GM12878 (cell line): Measurements from ENCODE around the gene SNX32. TPM values are rescaled to one million over a fixed set of nuclear protein-coding genes. Genes with fewer than 3 reads are reported as not detected.

Experiments used
- ATAC-seq: fragments of 200-7000 bp; cut with Tn5 transposase; 3 replicates; pipeline ENCODE4 v1.9.1; 2020; ENCODE audit warnings: mild to moderate bottlenecking, moderate library complexity
- BruUV-seq: library from RNA; stranded (reverse); fragments of 400-500 nt; replicated peaks from 2 replicates; lab custom pipeline; 2021; lab: Mats Ljungman, UMichigan
- CTCF ChIA-PET: fragments of 300-600 bp; sonication (Branson Sonifier 250); formaldehyde crosslinking; extraction: SDS; loops from one replicate; lab custom pipeline; 2021; ENCODE audit warnings: inconsistent platforms; lab: Yijun Ruan, JAX
- POLR2A ChIA-PET: fragments of 350-600 bp; formaldehyde crosslinking; extraction: SDS; loops from one replicate; lab custom pipeline; 2021; ENCODE audit warnings: inconsistent platforms; lab: Charles Lee
- RAD21 ChIA-PET: fragments of 300-600 bp; sonication (Branson Sonifier 250); formaldehyde crosslinking; loops from one replicate; lab custom pipeline; 2023; ENCODE audit warnings: antibody characterized with exemption; ENCODE audit not compliant: unreplicated experiment; lab: Charles Lee
- SMC1A ChIA-PET: fragments of 300-600 bp; sonication (Branson Sonifier 250); formaldehyde crosslinking; loops from one replicate; lab custom pipeline; 2023; ENCODE audit not compliant: unreplicated experiment, uncharacterized antibody; lab: Charles Lee
- DNase-seq: peaks from one replicate; pipeline ENCODE4 v3.0.0-alpha.2; 2011; ENCODE audit warnings: low read depth, low spot score
- FAIRE-seq: peaks from 3 replicates; lab custom pipeline; 2011; peaks lifted over from hg19 to GRCh38; lab: Jason Lieb, UNC
- H2AFZ ChIP-seq: 2 replicates; pipeline ENCODE4 v1.6.0; 2011; ENCODE audit warnings: low read depth, low read length, control low read depth; ENCODE audit not compliant: control insufficient read depth
- H3K27ac ChIP-seq: 2 replicates; pipeline ENCODE4 v1.5.1; 2011; ENCODE audit warnings: control low read depth; ENCODE audit not compliant: control insufficient read depth, insufficient read depth
- H3K27me3 ChIP-seq, 2 experiments: replicated peaks in 1 of 2; 2 replicates each; pipeline versions ENCODE4 v1.6.0 to v1.6.1; 2011; ENCODE audit warnings: low read length in 1 of 2; ENCODE audit not compliant: control insufficient read depth in 2 of 2, insufficient read depth in 2 of 2
- H3K36me3 ChIP-seq, 2 experiments: 2 replicates each; pipeline ENCODE4 v1.5.1; 2011; ENCODE audit warnings: low read length in 1 of 2; ENCODE audit not compliant: control insufficient read depth in 2 of 2, insufficient read depth in 2 of 2
- H3K4me1 ChIP-seq: 2 replicates; pipeline ENCODE4 v1.6.1; 2011; ENCODE audit warnings: mild to moderate bottlenecking, low read length, moderate library complexity, mixed read lengths; ENCODE audit not compliant: control insufficient read depth, insufficient read depth
- H3K4me2 ChIP-seq: 2 replicates; pipeline ENCODE4 v1.6.0; 2011; ENCODE audit warnings: control low read depth; ENCODE audit not compliant: control insufficient read depth, insufficient read depth
- H3K4me3 ChIP-seq: fragments of 200-600 bp; sonication (generic); 2 replicates; pipeline ENCODE4 v1.5.1; 2016
- H3K79me2 ChIP-seq: 2 replicates; pipeline ENCODE4 v1.6.0; 2011; ENCODE audit warnings: low read length; ENCODE audit not compliant: control insufficient read depth, insufficient read depth
- H3K9ac ChIP-seq: 2 replicates; pipeline ENCODE4 v1.8.0; 2011; ENCODE audit warnings: low read length, control low read depth, mixed read lengths; ENCODE audit not compliant: control insufficient read depth, insufficient read depth
- H3K9me3 ChIP-seq: replicated peaks from 3 replicates; pipeline ENCODE4 v1.5.1; 2011; ENCODE audit warnings: mild to moderate bottlenecking, low read length; ENCODE audit not compliant: control insufficient read depth, insufficient read depth
- H4K20me1 ChIP-seq: 2 replicates; pipeline ENCODE4 v1.6.0; 2011; ENCODE audit not compliant: control insufficient read depth, insufficient read depth
- BACH1 ChIP-seq: fragments of 450-650 bp; IDR thresholded peaks from 2 replicates; pipeline ENCODE4 v1.6.1; 2017; ENCODE audit warnings: mild to moderate bottlenecking, borderline replicate concordance
- BHLHE40 ChIP-seq, 2 experiments: fragments of 450-650 bp in 1 of 2; IDR thresholded peaks; 2 replicates each; pipeline ENCODE4 v1.6.1; 2011 to 2017; ENCODE audit warnings: low read depth in 2 of 2, borderline replicate concordance in 1 of 2, improper control_type of control experiment in 1 of 2, low read length in 1 of 2, mild to moderate bottlenecking in 1 of 2
- BMI1 ChIP-seq: fragments of 450-650 bp; IDR thresholded peaks from 2 replicates; pipeline ENCODE4 v1.6.1; 2016; ENCODE audit warnings: mild to moderate bottlenecking, moderate library complexity, borderline replicate concordance
- CBFB ChIP-seq: IDR thresholded peaks from 2 replicates; pipeline ENCODE4 v1.6.1; 2016; ENCODE audit warnings: antibody characterized with exemption, low read depth
- CEBPB ChIP-seq, 2 experiments: fragments of 150-350 bp in 1 of 2; IDR thresholded peaks; 2 replicates each; pipeline ENCODE4 v1.6.1; 2012 to 2014; ENCODE audit warnings: low read depth in 2 of 2, low read length in 2 of 2, borderline replicate concordance in 1 of 2, inconsistent platforms in 1 of 2
- EZH2 ChIP-seq: IDR thresholded peaks from 2 replicates; pipeline ENCODE4 v1.6.1; 2012; ENCODE audit warnings: low read depth, mild to moderate bottlenecking, control low read depth, inconsistent platforms, low read length, borderline replicate concordance; ENCODE audit not compliant: control insufficient read depth
- HDAC6 ChIP-seq: fragments of 200-600 bp; sonication (generic); IDR thresholded peaks from one replicate; pipeline ENCODE4 v1.8.0; 2017; ENCODE audit warnings: antibody characterized with exemption; ENCODE audit not compliant: unreplicated experiment
- IRF4 ChIP-seq: IDR thresholded peaks from 2 replicates; pipeline ENCODE4 v1.6.1; 2011; ENCODE audit warnings: low read depth, low read length
- JUNB ChIP-seq: IDR thresholded peaks from 2 replicates; pipeline ENCODE4 v1.6.1; 2016; ENCODE audit warnings: antibody characterized with exemption, mild to moderate bottlenecking
- MEF2A ChIP-seq: IDR thresholded peaks from 2 replicates; pipeline ENCODE4 v1.6.1; 2011; ENCODE audit warnings: low read depth, mild to moderate bottlenecking, low read length, moderate library complexity; ENCODE audit not compliant: insufficient read depth
- RFX5 ChIP-seq: IDR thresholded peaks from 2 replicates; pipeline ENCODE4 v1.6.1; 2011; ENCODE audit warnings: low read depth, low read length, improper control_type of control experiment
- SIN3A ChIP-seq: IDR thresholded peaks from 2 replicates; pipeline ENCODE4 v1.6.1; 2012; ENCODE audit warnings: low read depth, low read length, improper control_type of control experiment
- SMAD1 ChIP-seq: fragments of 450-650 bp; IDR thresholded peaks from 2 replicates; pipeline ENCODE4 v1.6.1; 2018; ENCODE audit warnings: mild to moderate bottlenecking, low read depth; ENCODE audit not compliant: partially characterized antibody
- WGBS: methylation state at CpG from one replicate; pipeline ENCODE4 v1.1.6; 2016; ENCODE audit warnings: low lambda C conversion rate; ENCODE audit not compliant: insufficient replicate concordance, insufficient coverage; ENCODE audit errors: missing lambda C conversion rate; 5-methylcytosine and 5-hydroxymethylcytosine counted together
- in situ Hi-C: fragments of 300-500 bp; cut with MboI; formaldehyde crosslinking; loops from 9 replicates; pipeline ENCODE4 v1.14.3; 2018; ENCODE audit warnings: mixed read lengths
- intact Hi-C: fragments of 100-400 bp; cut with micrococcal nuclease; formaldehyde crosslinking; loops from one replicate; pipeline ENCODE4 v1.14.2; 2022; ENCODE audit not compliant: unreplicated experiment
- polyA plus RNA-seq, 11 experiments: library from polyadenylated mRNA; depleted of rRNA in 4 of 11; unstranded in 6 of 11; stranded (reverse) in 5 of 11; fragments of >200 nt; fragmentation: Nextera tagmentation in 4 of 11; fragmentation: Illumina TruSeq in 1 of 11; extraction: Ambion mirVana in 4 of 11; extraction: Trizol in 1 of 11; gene quantifications; 1 replicate in 1 of 11; 2 replicates in 10 of 11; pipeline versions ENCODE4 v1.2.1 to v1.2.3, GENCODE V29; 2011 to 2016; ENCODE audit warnings: inconsistent platforms in 2 of 11, missing spikeins in 2 of 11, low read depth in 1 of 11
- total RNA-seq, 4 experiments: library from RNA; depleted of rRNA in 3 of 4; stranded (reverse); fragments of >200 nt in 3 of 4; fragmentation: Illumina TruSeq in 1 of 4; extraction: Trizol in 1 of 4; gene quantifications; 2 replicates each; pipeline versions ENCODE4 v1.2.1 to v1.2.3, GENCODE V29; 2013 to 2021
- TF ChIP-seq, protein P1 (sequence below): fragments of 150-350 bp; IDR thresholded peaks from 2 replicates; pipeline ENCODE4 v1.6.1; 2016; ENCODE audit warnings: low read depth, low read length
- TF ChIP-seq, protein P2 (sequence below): IDR thresholded peaks from 2 replicates; pipeline ENCODE4 v1.6.1; 2011; ENCODE audit warnings: borderline replicate concordance, low read depth, mild to moderate bottlenecking, moderate library complexity, mixed read lengths, low read length; ENCODE audit not compliant: insufficient read depth; ENCODE audit errors: extremely low read length
- TF ChIP-seq, protein P3 (sequence below): IDR thresholded peaks from 2 replicates; pipeline ENCODE4 v1.6.1; 2012; ENCODE audit warnings: low read depth, low read length, improper control_type of control experiment

SNX32 gene
- total and polyA plus RNA-seq, 10 of the 15 experiments (the other 5 are each of a cell fraction or from before 2014, with no cell fraction given) = 0.04 to 1.5 (median 0.11) TPM; not detected in 1

DNA sequence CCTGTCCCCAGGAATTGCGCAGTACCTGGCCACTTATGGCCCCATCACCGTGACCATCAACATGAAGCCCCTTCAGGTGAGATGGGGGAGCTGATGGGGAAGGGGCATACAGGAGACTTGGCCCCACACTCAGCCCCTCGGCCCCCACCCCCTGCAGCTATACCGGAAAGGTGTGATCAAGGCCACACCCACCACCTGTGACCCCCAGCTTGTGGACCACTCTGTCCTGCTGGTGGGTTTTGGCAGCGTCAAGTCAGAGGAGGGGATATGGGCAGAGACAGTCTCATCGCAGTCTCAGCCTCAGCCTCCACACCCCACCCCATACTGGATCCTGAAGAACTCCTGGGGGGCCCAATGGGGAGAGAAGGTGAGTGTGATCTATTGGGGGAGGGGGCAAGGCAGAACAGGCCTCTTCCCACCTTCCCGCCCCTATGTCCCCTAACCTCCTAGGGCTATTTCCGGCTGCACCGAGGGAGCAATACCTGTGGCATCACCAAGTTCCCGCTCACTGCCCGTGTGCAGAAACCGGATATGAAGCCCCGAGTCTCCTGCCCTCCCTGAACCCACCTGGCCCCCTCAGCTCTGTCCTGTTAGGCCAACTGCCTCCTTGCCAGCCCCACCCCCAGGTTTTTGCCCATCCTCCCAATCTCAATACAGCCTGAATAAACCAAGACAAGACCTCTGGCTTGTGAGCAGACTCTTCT lies 49.4 kb downstream of the SNX32 start:
- H4K20me1 ChIP-seq = no peaks in the 10 kb centered on the region
- in situ Hi-C loops (loop anchor here (5.0 kb wide), 1 partner anchor 104 kb away; no protein-coding TSS in a partner anchor), intact Hi-C loops (no loop called here)
- no peak overlapping the region for H3K27ac ChIP-seq
- ATAC-seq (no peak), FAIRE-seq (no peak), DNase-seq (no peak)
- H3K4me3 ChIP-seq = no peak overlapping the region
- H3K36me3 ChIP-seq = peaks cover 12 to 25% of the 10 kb centered on the region in 2 experiments
- no TSS peak for BruUV-seq
- no peaks in the 10 kb centered on the region for H3K9me3 ChIP-seq
- no peaks in the 10 kb centered on the region for H3K27me3 ChIP-seq
- 88% methylated on average over 13 of the region's 13 CpGs for WGBS
- H3K9ac ChIP-seq = no peak overlapping the region
- CTCF ChIA-PET = interaction anchor here (0.9 to 11.0 kb wide), 17 partner anchors 9 to 339 kb away, joined by 3 to 167 read pairs (median 22); partner anchors contain the start of genes AP5B1, CFL1, EFEMP2 and KAT5
- SMC1A ChIA-PET = interaction anchor here (0.9 to 2.5 kb wide), 4 partner anchors 9 to 108 kb away, joined by 3 to 28 read pairs (median 6); no protein-coding TSS in a partner anchor
- peaks cover 20% of the 10 kb centered on the region for H3K4me1 ChIP-seq
- RAD21 ChIA-PET = interaction anchor here (1.0 to 4.1 kb wide), 7 partner anchors 24 to 317 kb away, joined by 3 to 40 read pairs (median 4); no protein-coding TSS in a partner anchor
- H2AFZ ChIP-seq = no peak overlapping the region
- POLR2A ChIA-PET = interaction anchor here (1.1 to 4.0 kb wide), 3 partner anchors 9 to 51 kb away, joined by 3 to 33 read pairs (median 14); partner anchors contain the start of genes CFL1 and MUS81
- peaks cover 14% of the 10 kb centered on the region for H3K79me2 ChIP-seq
- H3K4me2 ChIP-seq = no peak overlapping the region
- TF ChIP-seq, protein P1, sequence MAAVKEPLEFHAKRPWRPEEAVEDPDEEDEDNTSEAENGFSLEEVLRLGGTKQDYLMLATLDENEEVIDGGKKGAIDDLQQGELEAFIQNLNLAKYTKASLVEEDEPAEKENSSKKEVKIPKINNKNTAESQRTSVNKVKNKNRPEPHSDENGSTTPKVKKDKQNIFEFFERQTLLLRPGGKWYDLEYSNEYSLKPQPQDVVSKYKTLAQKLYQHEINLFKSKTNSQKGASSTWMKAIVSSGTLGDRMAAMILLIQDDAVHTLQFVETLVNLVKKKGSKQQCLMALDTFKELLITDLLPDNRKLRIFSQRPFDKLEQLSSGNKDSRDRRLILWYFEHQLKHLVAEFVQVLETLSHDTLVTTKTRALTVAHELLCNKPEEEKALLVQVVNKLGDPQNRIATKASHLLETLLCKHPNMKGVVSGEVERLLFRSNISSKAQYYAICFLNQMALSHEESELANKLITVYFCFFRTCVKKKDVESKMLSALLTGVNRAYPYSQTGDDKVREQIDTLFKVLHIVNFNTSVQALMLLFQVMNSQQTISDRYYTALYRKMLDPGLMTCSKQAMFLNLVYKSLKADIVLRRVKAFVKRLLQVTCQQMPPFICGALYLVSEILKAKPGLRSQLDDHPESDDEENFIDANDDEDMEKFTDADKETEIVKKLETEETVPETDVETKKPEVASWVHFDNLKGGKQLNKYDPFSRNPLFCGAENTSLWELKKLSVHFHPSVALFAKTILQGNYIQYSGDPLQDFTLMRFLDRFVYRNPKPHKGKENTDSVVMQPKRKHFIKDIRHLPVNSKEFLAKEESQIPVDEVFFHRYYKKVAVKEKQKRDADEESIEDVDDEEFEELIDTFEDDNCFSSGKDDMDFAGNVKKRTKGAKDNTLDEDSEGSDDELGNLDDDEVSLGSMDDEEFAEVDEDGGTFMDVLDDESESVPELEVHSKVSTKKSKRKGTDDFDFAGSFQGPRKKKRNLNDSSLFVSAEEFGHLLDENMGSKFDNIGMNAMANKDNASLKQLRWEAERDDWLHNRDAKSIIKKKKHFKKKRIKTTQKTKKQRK = no peak
- TF ChIP-seq CEBPB (IDR thresholded peaks at IDR 0.05; ENCODE audit: borderline replicate concordance in 1 of 2, low read depth in 2 of 2, low read length in 2 of 2) = no peak
- no peak for TF ChIP-seq CBFB
- no peak for TF ChIP-seq SMAD1
- TF ChIP-seq RFX5 = no peak
- no peak for TF ChIP-seq JUNB
- no peak for TF ChIP-seq SIN3A
- TF ChIP-seq BACH1 = no peak
- TF ChIP-seq, protein P2, sequence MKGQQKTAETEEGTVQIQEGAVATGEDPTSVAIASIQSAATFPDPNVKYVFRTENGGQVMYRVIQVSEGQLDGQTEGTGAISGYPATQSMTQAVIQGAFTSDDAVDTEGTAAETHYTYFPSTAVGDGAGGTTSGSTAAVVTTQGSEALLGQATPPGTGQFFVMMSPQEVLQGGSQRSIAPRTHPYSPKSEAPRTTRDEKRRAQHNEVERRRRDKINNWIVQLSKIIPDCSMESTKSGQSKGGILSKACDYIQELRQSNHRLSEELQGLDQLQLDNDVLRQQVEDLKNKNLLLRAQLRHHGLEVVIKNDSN = no peak
- TF ChIP-seq, protein P3, sequence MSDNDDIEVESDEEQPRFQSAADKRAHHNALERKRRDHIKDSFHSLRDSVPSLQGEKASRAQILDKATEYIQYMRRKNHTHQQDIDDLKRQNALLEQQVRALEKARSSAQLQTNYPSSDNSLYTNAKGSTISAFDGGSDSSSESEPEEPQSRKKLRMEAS = no peak
- no peak for TF ChIP-seq MEF2A
- no peak for TF ChIP-seq BMI1
- TF ChIP-seq EZH2 = no peak
- TF ChIP-seq IRF4 = no peak
- TF ChIP-seq HDAC6 = no peak
- TF ChIP-seq BHLHE40 (IDR thresholded peaks at IDR 0.05; ENCODE audit: borderline replicate concordance in 1 of 2, low read depth in 2 of 2, low read length in 1 of 2) = no peak
